AG04450 (cell line): ENCODE results near the gene B9D1. TPM values are rescaled to one million over a fixed set of nuclear protein-coding genes. Genes with fewer than 3 reads are reported as not detected.
A peak's percentile ranks its signal among the peaks of the same experiment; 100 is the strongest.

Experiments used
- CTCF ChIA-PET: fragments of 300-600, 350-600 bp; formaldehyde crosslinking; extraction: SDS; loops from one replicate; lab custom pipeline; 2022; ENCODE audit warnings: antibody characterized with exemption, inconsistent platforms; lab: Charles Lee
- POLR2A ChIA-PET: fragments of 350-600 bp; formaldehyde crosslinking; extraction: SDS; loops from one replicate; lab custom pipeline; 2021; ENCODE audit warnings: antibody characterized with exemption, inconsistent platforms; lab: Yijun Ruan, JAX
- DNase-seq: peaks from one replicate; pipeline ENCODE4 v3.0.0-alpha.2; 2011; ENCODE audit warnings: low read depth, low spot score
- H3K27ac ChIP-seq: one replicate; pipeline ENCODE4 v1.5.1; 2012; ENCODE audit warnings: low read depth, low read length, control low read depth
- H3K27me3 ChIP-seq: one replicate; pipeline ENCODE4 v1.6.0; 2012; ENCODE audit warnings: low read length; ENCODE audit not compliant: control insufficient read depth, insufficient read depth
- H3K4me3 ChIP-seq: 2 replicates; pipeline ENCODE4 v1.5.1; 2011; ENCODE audit warnings: mild to moderate bottlenecking, low read depth, low read length, control low read depth
- H3K9me3 ChIP-seq: 2 replicates; pipeline ENCODE4 v1.5.1; 2012; ENCODE audit warnings: low read length; ENCODE audit not compliant: control insufficient read depth, insufficient read depth
- polyA plus RNA-seq: library from polyadenylated mRNA; depleted of rRNA; stranded (reverse); fragments of >200 nt; gene quantifications from 2 replicates; pipeline ENCODE4 v1.2.3, GENCODE V29; 2011
- TF ChIP-seq, protein P1 (sequence below): IDR thresholded peaks from 2 replicates; pipeline ENCODE4 v1.5.1; 2011; ENCODE audit warnings: low read depth, low read length, control low read depth, inconsistent platforms

B9D1 gene
- polyA plus RNA-seq, 1 experiment, result 35.2 TPM

DNA sequence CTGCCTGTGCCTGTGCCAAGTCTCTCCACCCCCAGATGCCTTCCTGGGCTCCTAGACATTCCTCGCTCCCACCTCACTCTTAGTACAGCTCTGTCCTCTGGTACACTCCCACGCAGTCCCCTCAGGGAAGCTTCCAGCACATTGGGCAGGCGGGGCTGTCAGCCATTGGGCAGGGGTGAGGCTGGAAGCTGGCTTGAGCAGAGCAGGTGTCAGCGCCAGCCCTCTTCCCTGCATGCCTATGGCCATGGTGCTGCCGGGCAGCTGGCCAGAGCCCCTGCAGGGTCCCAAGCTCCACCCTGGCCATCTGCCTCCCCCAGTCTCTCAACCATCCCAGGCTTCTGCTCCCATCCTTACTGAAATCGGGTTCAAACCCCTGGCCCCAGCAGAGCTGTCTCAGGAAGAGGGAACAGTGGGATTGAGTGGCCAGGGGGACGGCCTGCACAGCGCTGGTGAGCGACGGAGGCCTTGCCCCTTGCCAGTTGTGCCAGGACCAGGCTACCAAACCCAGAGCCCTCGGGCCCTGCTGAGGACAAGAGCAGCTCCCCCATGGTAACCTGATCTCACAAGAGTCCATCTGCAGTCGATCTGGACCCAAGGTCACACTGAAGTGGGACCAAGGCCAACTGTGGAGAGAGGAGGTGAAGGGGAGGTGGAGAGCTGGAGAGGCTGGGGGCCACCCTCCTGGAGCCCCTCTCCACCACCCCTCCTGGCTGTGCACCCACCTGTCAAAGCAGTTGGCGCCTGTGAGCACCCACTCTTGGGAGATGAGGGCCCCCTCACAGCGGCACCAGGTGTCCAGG, 2.4 kb upstream of the B9D1 start:
- TF ChIP-seq, protein P1, sequence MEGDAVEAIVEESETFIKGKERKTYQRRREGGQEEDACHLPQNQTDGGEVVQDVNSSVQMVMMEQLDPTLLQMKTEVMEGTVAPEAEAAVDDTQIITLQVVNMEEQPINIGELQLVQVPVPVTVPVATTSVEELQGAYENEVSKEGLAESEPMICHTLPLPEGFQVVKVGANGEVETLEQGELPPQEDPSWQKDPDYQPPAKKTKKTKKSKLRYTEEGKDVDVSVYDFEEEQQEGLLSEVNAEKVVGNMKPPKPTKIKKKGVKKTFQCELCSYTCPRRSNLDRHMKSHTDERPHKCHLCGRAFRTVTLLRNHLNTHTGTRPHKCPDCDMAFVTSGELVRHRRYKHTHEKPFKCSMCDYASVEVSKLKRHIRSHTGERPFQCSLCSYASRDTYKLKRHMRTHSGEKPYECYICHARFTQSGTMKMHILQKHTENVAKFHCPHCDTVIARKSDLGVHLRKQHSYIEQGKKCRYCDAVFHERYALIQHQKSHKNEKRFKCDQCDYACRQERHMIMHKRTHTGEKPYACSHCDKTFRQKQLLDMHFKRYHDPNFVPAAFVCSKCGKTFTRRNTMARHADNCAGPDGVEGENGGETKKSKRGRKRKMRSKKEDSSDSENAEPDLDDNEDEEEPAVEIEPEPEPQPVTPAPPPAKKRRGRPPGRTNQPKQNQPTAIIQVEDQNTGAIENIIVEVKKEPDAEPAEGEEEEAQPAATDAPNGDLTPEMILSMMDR, result no peak
- POLR2A ChIA-PET, result interaction anchor here (0.7 to 1.3 kb wide), 5 partner anchors 13 to 84 kb away, joined by 3 to 5 read pairs (median 4); partner anchors contain the start of genes MAPK7 and MFAP4
- no peaks in the 10 kb centered on the region for H3K27me3 ChIP-seq
- no peak for DNase-seq
- no peak overlapping the region for H3K27ac ChIP-seq
- no peak overlapping the region for H3K4me3 ChIP-seq
- CTCF ChIA-PET, result interaction anchor here (2.0 to 5.2 kb wide), 3 partner anchors 13 to 400 kb away, joined by 5 to 99 read pairs (median 97); partner anchors contain the start of gene MAPK7
- no peaks in the 10 kb centered on the region for H3K9me3 ChIP-seq

DNA sequence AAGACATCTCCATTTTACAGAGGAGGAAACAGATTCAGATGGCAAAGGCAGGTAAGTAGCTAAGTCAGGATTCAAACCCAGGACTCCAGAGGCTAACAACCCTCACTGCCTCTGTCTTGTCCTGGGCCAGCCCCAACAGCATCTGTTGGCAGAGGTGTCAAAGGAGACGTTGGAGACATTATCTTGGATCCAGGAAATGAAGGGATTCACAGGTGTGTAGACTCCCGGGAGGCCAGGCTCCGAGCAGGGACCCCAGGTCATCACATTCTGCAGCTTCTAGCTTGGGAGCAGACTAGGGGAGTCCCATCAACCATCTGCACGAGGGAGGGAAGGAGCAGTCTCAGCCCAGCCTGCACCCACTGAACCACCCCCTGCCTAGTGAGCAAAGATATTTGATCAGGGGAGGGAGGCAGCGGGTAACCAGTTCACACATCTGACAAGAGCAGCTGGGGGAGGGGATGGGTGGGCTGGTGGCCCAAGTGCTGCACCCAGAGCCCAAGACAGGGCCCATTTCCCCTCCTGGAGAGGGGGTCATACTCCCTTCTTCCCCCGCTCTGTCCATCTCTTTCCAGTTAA, 1.0 kb upstream of the B9D1 start:
- CTCF ChIA-PET, result interaction anchor here (0.6 to 5.2 kb wide), 31 partner anchors 9 to 433 kb away, joined by 3 to 99 read pairs (median 4); partner anchors contain the start of genes ALDH3A2 and MAPK7
- Histone ChIP-seq H3K27ac (no peak overlapping the region), H3K27me3 (no peaks in the 10 kb centered on the region), H3K9me3 (no peaks in the 10 kb centered on the region), H3K4me3 (no peak overlapping the region)
- POLR2A ChIA-PET, result interaction anchor here (1.1 to 2.3 kb wide), 4 partner anchors 15 to 399 kb away, joined by 5 to 24 read pairs (median 12); partner anchors contain the start of genes ALDH3A2 and MAPK7
- TF ChIP-seq, protein P1, result no peak
- no peak for DNase-seq

DNA sequence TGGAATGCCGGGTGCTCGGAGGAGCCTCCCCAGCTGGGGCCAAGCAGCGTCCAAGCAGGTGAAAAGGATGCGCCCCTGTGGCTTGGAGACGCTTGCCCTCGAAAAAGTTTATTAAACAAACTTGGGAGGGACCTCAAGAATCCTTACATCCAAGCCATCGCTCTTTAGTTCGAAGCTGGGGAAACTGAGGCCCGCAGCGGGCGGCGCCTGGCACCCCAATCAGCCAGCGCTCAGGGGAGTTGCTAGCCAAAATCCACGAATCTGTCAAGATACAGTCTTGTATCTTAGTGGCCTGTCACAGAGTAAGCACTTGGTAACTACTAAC, 553 bp upstream of the B9D1 start:
- peak overlapping the region; percentile 87 for H3K4me3 ChIP-seq
- DNase-seq, result no peak
- no peaks in the 10 kb centered on the region for H3K27me3 ChIP-seq
- TF ChIP-seq, protein P1, result no peak
- POLR2A ChIA-PET, result interaction anchor here (1.1 to 2.3 kb wide), 4 partner anchors 15 to 399 kb away, joined by 5 to 24 read pairs (median 12); partner anchors contain the start of genes ALDH3A2 and MAPK7
- no peak overlapping the region for H3K27ac ChIP-seq
- H3K9me3 ChIP-seq, result no peaks in the 10 kb centered on the region
- CTCF ChIA-PET, result interaction anchor here (0.6 to 5.2 kb wide), 35 partner anchors 9 to 434 kb away, joined by 3 to 99 read pairs (median 4); partner anchors contain the start of genes ALDH3A2 and MAPK7

DNA sequence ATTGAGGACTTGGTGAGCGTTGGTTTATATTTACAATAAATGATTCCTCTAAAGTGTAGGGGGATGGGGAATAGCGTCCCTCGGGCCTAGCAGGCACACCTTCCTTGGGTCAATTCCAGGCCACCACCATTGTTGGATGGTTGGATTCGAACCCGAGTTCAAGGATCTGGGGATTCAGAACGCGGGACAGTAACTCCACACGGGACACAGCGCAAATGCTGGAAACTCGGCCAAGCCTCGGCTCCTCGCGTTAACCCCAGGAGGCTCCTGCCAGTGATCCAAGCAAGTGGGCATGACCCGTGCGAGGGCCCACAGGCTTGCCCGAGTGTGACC, 613 bp downstream of the B9D1 start:
- CTCF ChIA-PET, result interaction anchor here (0.6 to 5.2 kb wide), 5 partner anchors 8 to 403 kb away, joined by 3 to 99 read pairs (median 17); no protein-coding TSS in a partner anchor
- TF ChIP-seq, protein P1, result no peak
- POLR2A ChIA-PET, result interaction anchor here (1.9 to 2.3 kb wide), 2 partner anchors 16 to 86 kb away, joined by 12 to 24 read pairs; partner anchors contain the start of gene MAPK7
- H3K27ac ChIP-seq, result peak overlapping the region; percentile 65
- no peak for DNase-seq
- H3K4me3 ChIP-seq, result peak overlapping the region; percentile 87
- H3K27me3 ChIP-seq, result no peaks in the 10 kb centered on the region
- H3K9me3 ChIP-seq, result no peaks in the 10 kb centered on the region
